Left ventricle myocardium superior (tissue), 1 donor: ENCODE measurements around the gene BRAF. TPM values are rescaled to one million over a fixed set of nuclear protein-coding genes. Genes with fewer than 3 reads are reported as not detected.
"Not testable (repeated sequence)": the region's sequence is repeated elsewhere in the genome, so short reads cannot be mapped to it uniquely, and the experiment has no call there.

Experiments used
- ATAC-seq: fragments of 200-7000 bp; cut with Tn5 transposase; one replicate; pipeline ENCODE4 v1.9.1; 2020; ENCODE audit warnings: mild to moderate bottlenecking, moderate library complexity
- DNase-seq: peaks from one replicate; pipeline ENCODE4 v3.0.0-alpha.2; 2020
- intact Hi-C: fragments of 100-400 bp; cut with micrococcal nuclease; formaldehyde crosslinking; loops from one replicate; pipeline ENCODE4 v1.11.0; 2022
- total RNA-seq: library from RNA; stranded (reverse); fragmentation: NEBNext Ultra II Directional; extraction: Animal tissue kit (Norgen Biotek cat#: 25700); gene quantifications from one replicate; pipeline ENCODE4 v1.2.1, GENCODE V29; 2021
- donor health status: DM: no; HTN: yes; CAD: no; lungs with severe emphysema.

BRAF gene
- total RNA-seq, 1 donor from 2014 or later: 17.9 TPM

DNA sequence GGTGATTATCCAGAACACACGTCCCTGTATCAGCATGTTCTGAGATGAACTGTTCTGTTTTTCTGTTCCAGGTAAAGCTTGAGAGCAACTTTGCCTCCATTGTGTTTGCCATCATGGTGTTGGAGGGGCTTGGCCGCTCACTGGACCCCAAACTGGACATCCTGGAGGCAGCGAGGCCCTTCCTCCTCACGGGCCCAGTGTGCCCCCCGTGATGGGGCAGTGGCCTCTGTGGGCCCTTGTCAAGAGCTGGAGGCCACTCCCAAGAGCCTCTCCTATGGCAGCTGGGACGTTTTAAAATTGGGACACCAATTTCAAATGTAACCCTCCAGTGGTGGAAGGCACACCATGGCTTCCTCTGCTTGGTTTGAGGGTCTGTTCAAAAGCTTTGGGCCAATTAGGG, 230.1 kb downstream of the BRAF start:
- no peak for DNase-seq
- intact Hi-C loops: no loop called here
- no peak for ATAC-seq

- ATAC-seq, intact Hi-C loops, DNase-seq: not testable (repeated sequence)
Observed at GRCh38 chr7:140693849-140694248, 230.9 kb downstream of the BRAF start.

GRCh38 chr7:140691376-140692045, 233.2 kb downstream of the BRAF start:
- intact Hi-C loops: no loop called here
- no peak for ATAC-seq
- no peak for DNase-seq

GRCh38 chr7:140689199-140690152, 235.3 kb downstream of the BRAF start:
- intact Hi-C loops: no loop called here
- no peak for ATAC-seq
- DNase-seq: no peak

DNA sequence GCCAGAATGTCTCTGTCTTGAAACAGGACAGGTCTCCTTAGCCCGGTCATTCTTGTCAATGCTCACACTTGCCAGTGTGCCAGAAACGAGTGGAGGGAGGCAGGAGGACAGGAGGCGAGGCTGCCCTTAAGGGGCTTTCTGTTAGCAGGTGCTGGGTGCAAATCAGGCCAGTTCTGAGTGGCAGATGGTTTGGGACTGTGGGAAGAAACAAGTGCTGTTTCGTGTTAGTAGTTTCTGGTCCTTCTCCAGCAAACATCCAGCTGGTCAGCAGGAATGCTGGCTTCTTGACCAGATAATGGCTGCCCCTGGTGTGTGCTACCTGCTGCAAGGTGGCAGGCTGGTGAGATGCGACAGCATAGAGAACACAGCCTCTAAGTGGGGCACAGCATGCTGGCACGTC, 236.4 kb downstream of the BRAF start:
- ATAC-seq: no peak
- no peak for DNase-seq
- intact Hi-C loops: no loop called here

GRCh38 chr7:140686921-140687320, 237.8 kb downstream of the BRAF start:
- ATAC-seq (no peak), DNase-seq (no peak)
- intact Hi-C loops: no loop called here

DNA sequence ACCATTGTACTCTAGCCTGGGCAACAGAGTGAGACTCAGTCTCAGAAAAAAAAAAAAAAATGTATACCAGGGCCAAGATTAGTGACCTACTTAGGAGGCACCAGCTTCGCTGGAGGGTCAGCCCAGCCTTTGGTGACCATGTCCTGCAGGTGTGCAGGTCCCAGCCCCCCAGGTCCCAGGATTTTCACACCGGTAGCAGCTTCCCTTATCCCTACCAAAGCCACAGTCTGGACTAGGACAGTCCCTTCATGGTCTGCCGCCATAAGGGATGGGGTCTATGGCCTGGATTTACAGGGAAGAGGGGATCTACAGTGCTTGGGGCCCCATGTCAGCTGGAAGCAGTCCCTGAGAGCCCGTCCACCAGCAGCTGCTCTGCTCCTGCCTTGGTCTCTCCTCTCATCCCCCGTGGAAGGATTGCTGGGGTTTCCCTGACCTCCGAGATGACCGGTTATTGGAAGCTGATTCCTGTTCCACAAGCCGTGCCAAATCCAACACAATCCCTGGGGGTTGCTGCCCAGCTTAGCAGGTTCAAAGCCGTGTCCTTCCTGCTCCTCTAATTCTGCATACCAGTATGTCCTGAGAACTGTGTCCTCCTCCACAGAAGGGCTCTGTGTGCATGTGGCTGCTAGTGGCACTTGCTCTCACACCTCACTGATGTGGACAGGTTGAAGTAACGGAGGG, 239.2 kb downstream of the BRAF start:
- intact Hi-C loops: no loop called here
- DNase-seq (no peak), ATAC-seq (no peak)

GRCh38 chr7:140684066-140684950, 240.4 kb downstream of the BRAF start:
- intact Hi-C loops: no loop called here
- DNase-seq: no peak
- no peak for ATAC-seq

DNA sequence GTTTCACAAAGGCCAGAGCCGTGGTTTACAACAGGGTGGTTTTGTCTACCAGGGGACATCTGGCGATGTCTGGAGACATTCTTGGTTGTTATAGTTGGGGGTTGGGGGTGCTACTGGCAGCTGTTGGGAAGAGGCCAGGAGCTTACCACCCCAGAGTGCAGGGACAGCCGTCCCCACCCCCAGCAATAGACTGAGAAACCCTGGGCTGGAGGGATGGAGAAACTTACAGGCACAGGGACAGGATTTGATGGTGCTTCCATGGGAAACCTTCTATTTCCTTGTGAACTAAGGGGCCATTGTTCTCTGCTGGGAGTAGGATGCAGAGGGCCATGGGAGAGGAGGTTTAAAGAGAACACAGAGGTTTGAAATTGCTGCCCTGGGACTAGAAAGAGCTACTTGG, 241.1 kb downstream of the BRAF start:
- ATAC-seq: no peak
- intact Hi-C loops: no loop called here
- DNase-seq: no peak

DNA sequence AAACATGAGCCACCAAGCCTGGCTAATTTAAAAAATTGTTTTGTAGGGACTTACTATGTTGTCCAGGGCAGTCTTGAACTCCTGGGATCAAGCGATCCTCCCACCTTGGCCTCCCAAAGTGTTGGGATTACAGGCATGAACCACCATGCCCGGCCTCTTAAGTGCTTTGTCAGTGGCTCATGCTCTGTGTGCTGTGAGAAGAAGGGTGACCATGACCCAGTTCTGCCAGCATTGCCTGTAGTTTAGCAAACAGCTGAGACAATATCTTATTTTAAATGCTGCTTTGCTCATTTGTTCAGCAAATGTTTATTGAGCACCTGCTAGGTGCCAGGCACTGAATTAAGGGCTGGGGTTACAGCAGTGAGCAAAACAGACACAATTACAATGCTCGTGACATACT, 243.0 kb downstream of the BRAF start:
- intact Hi-C loops: no loop called here
- no peak for ATAC-seq
- no peak for DNase-seq

- intact Hi-C loops: no loop called here
- DNase-seq (no peak), ATAC-seq (no peak)
Observed at GRCh38 chr7:140680886-140681285, 243.8 kb downstream of the BRAF start.

- ATAC-seq: no peak
- intact Hi-C loops: no loop called here
- no peak for DNase-seq
Observed at GRCh38 chr7:140679186-140679585, 245.5 kb downstream of the BRAF start.

GRCh38 chr7:140678816-140679130, 246.0 kb downstream of the BRAF start:
- intact Hi-C loops: no loop called here
- DNase-seq (no peak), ATAC-seq (no peak)

DNA sequence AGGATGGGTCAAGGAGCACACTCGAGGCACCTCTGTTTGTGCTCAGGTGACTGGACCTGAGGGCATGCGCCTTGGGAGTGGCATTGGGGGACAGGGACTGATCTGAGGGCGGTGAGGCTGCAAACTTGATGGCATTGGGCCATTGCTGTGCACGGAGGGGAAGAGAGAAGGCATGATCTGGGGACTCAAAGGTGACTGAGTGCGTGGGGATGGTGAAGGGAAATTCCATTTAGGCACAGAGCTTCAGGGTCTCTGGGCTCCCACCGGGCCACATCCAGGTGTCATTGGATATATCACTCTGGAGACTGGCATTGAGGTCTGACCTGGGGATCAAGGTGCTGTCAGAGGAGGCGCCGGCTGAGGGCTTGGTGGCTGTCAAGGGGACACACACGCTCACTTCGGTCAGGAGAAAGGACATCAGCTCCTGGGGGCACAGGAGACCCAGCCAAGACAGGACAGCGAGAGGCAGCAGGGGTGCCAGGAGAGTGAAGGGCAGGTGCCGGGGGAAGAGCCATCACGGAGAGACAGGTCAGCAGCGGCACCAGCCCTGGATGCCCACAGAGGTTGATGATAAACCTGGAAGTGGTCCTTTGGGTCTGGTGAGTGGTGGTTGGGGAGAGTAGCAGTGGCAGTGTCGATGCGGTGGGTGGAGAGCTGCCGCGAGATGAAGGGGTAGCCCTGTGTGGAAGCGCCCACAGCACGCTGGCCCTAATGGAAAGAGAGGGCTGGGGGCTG, 246.5 kb downstream of the BRAF start:
- DNase-seq (no peak), ATAC-seq (no peak)
- intact Hi-C loops: no loop called here

GRCh38 chr7:140677496-140677895, 247.2 kb downstream of the BRAF start:
- ATAC-seq (no peak), DNase-seq (no peak)
- intact Hi-C loops: no loop called here

DNA sequence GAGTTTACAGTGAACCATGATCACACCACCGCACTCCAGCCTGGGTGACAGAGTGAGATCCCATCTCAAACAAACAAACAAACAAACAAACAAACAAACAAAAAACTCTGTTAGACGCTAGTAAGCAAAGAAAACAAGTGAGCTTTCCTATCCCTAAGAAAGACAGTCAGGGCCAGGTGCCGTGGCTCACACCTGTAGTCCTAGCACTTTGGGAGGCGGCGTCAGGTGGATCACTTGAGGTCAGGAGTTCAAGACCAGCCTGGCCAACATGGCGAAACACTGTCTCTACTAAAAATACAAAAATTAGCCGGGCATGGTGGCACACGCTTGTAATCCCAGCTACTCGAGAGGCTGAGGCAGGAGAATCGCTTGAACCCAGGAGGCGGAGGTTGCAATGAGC, 247.8 kb downstream of the BRAF start:
- intact Hi-C loops, DNase-seq: not testable (repeated sequence)

DNA sequence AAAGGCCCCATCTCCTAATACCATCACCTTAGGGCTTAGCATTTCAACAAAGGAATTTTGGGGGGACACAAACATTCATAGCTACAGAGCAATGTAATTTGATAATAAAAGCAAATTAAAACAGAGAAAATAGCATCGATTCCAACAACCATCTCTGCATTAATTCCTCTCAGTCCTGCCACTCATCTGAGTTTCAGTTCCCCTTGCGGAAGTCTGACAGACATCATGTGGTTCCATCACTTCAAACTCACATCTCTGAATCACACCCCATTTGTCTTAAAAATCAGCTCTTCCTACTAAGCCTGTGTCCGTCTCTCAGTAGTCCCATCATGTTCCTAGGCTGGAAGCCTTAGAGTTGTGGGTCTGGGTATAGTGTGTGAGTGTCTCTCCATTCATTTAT, 248.4 kb downstream of the BRAF start:
- DNase-seq (no peak), ATAC-seq (no peak)
- intact Hi-C loops: no loop called here

More for the DNA sequence above, 247.8 kb downstream of the BRAF start:
- not testable (repeated sequence) for ATAC-seq

- no peak for DNase-seq
- intact Hi-C loops: no loop called here
- no peak for ATAC-seq
Observed at GRCh38 chr7:140675726-140676125, 249.0 kb downstream of the BRAF start.
